Motor neuron (in vitro differentiated cells): ENCODE data around the gene IFNA4. TPM values are rescaled to one million over a fixed set of nuclear protein-coding genes. Genes with fewer than 3 reads are reported as not detected.
"Not testable (repeated sequence)": the region's sequence is repeated elsewhere in the genome, so short reads cannot be mapped to it uniquely, and the experiment has no call there.

Experiments used
- ATAC-seq, 8 experiments: fragments of 200-7000 bp; cut with Tn5 transposase; replicated peaks in 6 of 8; 2 replicates each; pipeline ENCODE4 v1.8.0; 2021; ENCODE audit warnings: mild to moderate bottlenecking in 8 of 8, moderate library complexity in 8 of 8
- H3K27ac ChIP-seq, 2 donors: fragments of 250-450 bp; sonication (Bioruptor Pico); 2 replicates each; pipeline ENCODE4 v1.9.0; 2021; ENCODE audit warnings: antibody characterized with exemption in 2 of 2, mild to moderate bottlenecking in 2 of 2, moderate library complexity in 1 of 2
- H3K4me1 ChIP-seq, 2 donors: fragments of 250-450 bp; sonication (Bioruptor Pico); replicated peaks in 1 of 2; 2 replicates each; pipeline ENCODE4 v1.6.1; 2021; ENCODE audit warnings: antibody characterized with exemption in 2 of 2, mild to moderate bottlenecking in 2 of 2, moderate library complexity in 1 of 2
- H3K4me3 ChIP-seq, 5 donors: fragments of 250-450 bp; sonication (Bioruptor Pico); 2 replicates each; pipeline ENCODE4 v1.9.0; 2021; ENCODE audit warnings: antibody characterized with exemption in 5 of 5, mild to moderate bottlenecking in 5 of 5, moderate library complexity in 4 of 5
- WGBS, 10 experiments: fragments of 450-650 bp; shearing (Covaris generic); methylation state at CpG; one replicate each; pipeline ENCODE4 v1.0.0; 2022; 5-methylcytosine and 5-hydroxymethylcytosine counted together
- in situ Hi-C, 9 experiments: fragments of 400-800 bp; cut with MboI; loops; one replicate each; pipeline ENCODE4 v1.15.0; 2021; ENCODE audit warnings: low sequenced_read_pairs in 9 of 9, low pct_unique_long_range_greater_than_20kb in 2 of 9; ENCODE audit not compliant: unreplicated experiment in 9 of 9
- total RNA-seq, 8 experiments: library from RNA; unstranded; fragments of 300-600 nt; gene quantifications; 2 replicates each; pipeline versions ENCODE4 v1.2.3 to v1.2.4, GENCODE V29; 2022

IFNA4 gene
- under 1 TPM in 1 of 8 experiments, not detected in 7; 0.71 TPM for total RNA-seq

- H3K27ac ChIP-seq, ATAC-seq, H3K4me3 ChIP-seq, in situ Hi-C loops, H3K4me1 ChIP-seq: not testable (repeated sequence)
- WGBS, 10 experiments = 17 to 100% (median 77%) methylated on average over 1 to 2 of the region's 3 CpGs; no CpG with 5 or more reads in 2 of the 10 experiments
Observed at GRCh38 chr9:21187487-21187886, at the start of gene IFNA4. TSS of gene IFNA4 (minus strand) at chr9:21187587. CDS start at chr9:21187531, 56 bp downstream.

GRCh38 chr9:21236360-21236714 lies 49.0 kb upstream of the IFNA4 start:
- 0 to 67% (median 49%) methylated on average over 1 of the region's 1 CpG; no CpG with 5 or more reads in 4 of the 10 experiments for WGBS, 10 experiments

GRCh38 chr9:21235468-21236359 lies 48.3 kb upstream of the IFNA4 start:
- WGBS, 10 experiments = 2 to 72% (median 40%) methylated on average over 2 to 8 of the region's 8 CpGs
- in situ Hi-C loops, H3K27ac ChIP-seq, H3K4me1 ChIP-seq, H3K4me3 ChIP-seq: not testable (repeated sequence)
- peak in 4 of 8 experiments; percentile 58 to 93 (median 84) for ATAC-seq

More at GRCh38 chr9:21236360-21236714, 49.0 kb upstream of the IFNA4 start:
- in situ Hi-C loops, ATAC-seq, H3K4me1 ChIP-seq, H3K4me3 ChIP-seq, H3K27ac ChIP-seq: not testable (repeated sequence)

- in situ Hi-C loops = no loop called here
- Histone ChIP-seq H3K4me3 (no peak overlapping the region), H3K4me1 (no peaks in the 10 kb centered on the region), H3K27ac (no peak overlapping the region)
- WGBS, 10 experiments = 0 to 80% (median 80%) methylated on average over 1 to 2 of the region's 4 CpGs; no CpG with 5 or more reads in 7 of the 10 experiments
- no peak for ATAC-seq
Observed at GRCh38 chr9:21234153-21234687, 46.8 kb upstream of the IFNA4 start.

- Histone ChIP-seq H3K4me3 (no peak overlapping the region), H3K4me1 (no peaks in the 10 kb centered on the region), H3K27ac (no peak overlapping the region)
- WGBS, 10 experiments = 80 to 100% (median 87%) methylated on average over 1 to 2 of the region's 2 CpGs; no CpG with 5 or more reads in 6 of the 10 experiments
- no peak for ATAC-seq
- in situ Hi-C loops = no loop called here
Observed at GRCh38 chr9:21233258-21233657, 45.9 kb upstream of the IFNA4 start.

GRCh38 chr9:21228122-21228521 lies 40.7 kb upstream of the IFNA4 start, which contains the start of gene IFNA17:
TSS of gene IFNA17 (minus strand) at chr9:21228222. CDS start at chr9:21228173, 49 bp downstream.
- no peak for ATAC-seq

GRCh38 chr9:21217211-21217610 lies 29.8 kb upstream of the IFNA4 start, which contains the start of gene IFNA16:
TSS of gene IFNA16 (minus strand) at chr9:21217311. CDS start at chr9:21217305, 6 bp downstream.
- WGBS, 10 experiments = 60 to 80% (median 60%) methylated on average over 1 of the region's 1 CpG; no CpG with 5 or more reads in 7 of the 10 experiments
- H3K4me3 ChIP-seq, in situ Hi-C loops, ATAC-seq, H3K27ac ChIP-seq, H3K4me1 ChIP-seq: not testable (repeated sequence)

More at GRCh38 chr9:21228122-21228521, 40.7 kb upstream of the IFNA4 start, which contains the start of gene IFNA17:
- H3K4me3 ChIP-seq = no peak within 1 kb of the TSS
- H3K27ac ChIP-seq = no peak within 1 kb of the TSS
- in situ Hi-C loops = no loop called here
- 18 to 90% (median 80%) methylated on average over 1 of the region's 2 CpGs; no CpG with 5 or more reads in 1 of the 10 experiments for WGBS, 10 experiments
- H3K4me1 ChIP-seq = no peaks in the 10 kb centered on the region

GRCh38 chr9:21213411-21214326 lies 26.3 kb upstream of the IFNA4 start:
- H3K27ac ChIP-seq, in situ Hi-C loops, H3K4me1 ChIP-seq, H3K4me3 ChIP-seq: not testable (repeated sequence)
- ATAC-seq = peak in 2 of 8 experiments; percentile 30 to 38
- WGBS, 10 experiments = 89% methylated on average over 1 of the region's 5 CpGs; no CpG with 5 or more reads in 9 of the 10 experiments

- H3K4me3 ChIP-seq, ATAC-seq, H3K27ac ChIP-seq, H3K4me1 ChIP-seq, in situ Hi-C loops: not testable (repeated sequence)
- WGBS, 10 experiments = 0 to 89% (median 0%) methylated on average over 1 to 2 of the region's 2 CpGs; no CpG with 5 or more reads in 6 of the 10 experiments
Observed at GRCh38 chr9:21212160-21212559, 24.8 kb upstream of the IFNA4 start.

- no CpG with 5 or more reads among the region's 2 CpGs for WGBS, 10 experiments
- H3K4me3 ChIP-seq, H3K27ac ChIP-seq, H3K4me1 ChIP-seq, in situ Hi-C loops, ATAC-seq: not testable (repeated sequence)
Observed at GRCh38 chr9:21210782-21211181, 23.4 kb upstream of the IFNA4 start.

GRCh38 chr9:21210311-21210710 lies 22.9 kb upstream of the IFNA4 start:
- Histone ChIP-seq H3K4me3 (no peak overlapping the region), H3K4me1 (no peaks in the 10 kb centered on the region), H3K27ac (no peak overlapping the region)
- ATAC-seq = no peak
- WGBS, 10 experiments = 11 to 100% (median 63%) methylated on average over 1 to 3 of the region's 7 CpGs; no CpG with 5 or more reads in 6 of the 10 experiments
- in situ Hi-C loops = no loop called here

GRCh38 chr9:21207043-21207442 lies 19.7 kb upstream of the IFNA4 start, which contains the start of gene IFNA10:
TSS of gene IFNA10 (minus strand) at chr9:21207143. CDS start at chr9:21207097, 46 bp downstream.
- 0 to 100% (median 100%) methylated on average over 1 to 2 of the region's 3 CpGs; no CpG with 5 or more reads in 6 of the 10 experiments for WGBS, 10 experiments
- ATAC-seq, H3K4me1 ChIP-seq, in situ Hi-C loops, H3K4me3 ChIP-seq, H3K27ac ChIP-seq: not testable (repeated sequence)
